SK-N-SH treated with all-trans-retinoic acid at 6 μM for 48 hours (cell line): ENCODE results near the gene POLR2C.

Source experiments
- RARB ChIP-seq: fragments of 250-450 bp; sonication (Bioruptor Pico); IDR thresholded peaks from 2 replicates; pipeline ENCODE4 v1.8.0; 2021; ENCODE audit warnings: mild to moderate bottlenecking, moderate library complexity
- ZFP3 ChIP-seq: fragments of 250-450 bp; sonication (Bioruptor Pico); IDR thresholded peaks from 2 replicates; pipeline ENCODE4 v1.5.0; 2020; ENCODE audit warnings: mild to moderate bottlenecking, moderate library complexity

DNA sequence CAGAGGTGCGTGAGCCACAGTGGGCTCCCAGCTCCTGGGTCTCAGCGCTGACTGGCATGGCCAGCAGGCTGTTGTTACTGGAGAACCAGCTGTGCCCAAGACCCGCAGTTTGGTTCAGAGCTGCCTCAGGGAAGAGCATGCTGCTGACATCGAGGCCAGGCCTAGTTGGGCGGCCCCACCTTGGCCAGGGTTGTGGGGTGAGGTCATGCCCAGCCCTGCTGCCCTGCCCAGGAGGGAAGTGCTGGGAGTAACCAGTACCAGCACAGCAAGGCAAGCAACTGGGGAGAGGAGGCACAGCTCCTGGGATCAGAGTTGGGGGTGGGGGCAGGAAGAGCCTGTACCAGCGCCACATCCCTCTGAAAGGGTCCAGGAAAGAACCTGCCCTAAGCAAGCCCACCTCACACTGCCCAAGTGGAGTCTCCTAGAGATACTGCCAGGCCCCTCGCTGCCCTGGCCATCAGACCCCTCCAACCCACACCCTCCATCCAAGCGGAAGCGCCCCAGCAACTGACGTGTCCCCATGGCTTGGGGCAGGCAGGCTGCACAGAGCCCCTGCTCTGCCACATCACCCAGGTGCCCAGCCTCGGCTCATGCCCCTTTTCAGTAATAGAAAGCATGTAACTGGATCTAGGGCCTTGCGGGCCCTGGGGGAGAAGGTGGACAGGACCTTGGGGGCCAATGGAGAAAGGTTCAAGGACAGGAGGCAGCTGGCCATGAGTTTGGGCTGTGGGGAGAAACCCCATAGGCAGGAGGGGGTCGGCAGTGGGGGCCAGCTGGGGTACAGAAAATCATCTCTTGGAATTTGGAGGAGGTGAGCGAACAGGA is 22.8 kb downstream of the POLR2C start:
- no peak for TF ChIP-seq RARB (CRISPR knock-in tag)
- no peak for TF ChIP-seq ZFP3 (CRISPR knock-in tag)
